Right lobe of liver (tissue), 4 donors: ENCODE measurements around the gene SYT6.

Source experiments
- CTCF ChIP-seq, 4 donors: fragments of 200-600 bp in 3 of 4; fragments of 450-650 bp in 1 of 4; IDR thresholded peaks; one replicate each; pipeline versions ENCODE4 v1.5.1 to v1.8.0; 2016 to 2022; ENCODE audit warnings: antibody characterized with exemption in 4 of 4, mild to moderate bottlenecking in 2 of 4
- POLR2A ChIP-seq: fragments of 450-650 bp; IDR thresholded peaks from one replicate; pipeline ENCODE4 v1.6.1; 2017; ENCODE audit warnings: antibody characterized with exemption, mild to moderate bottlenecking
- donor health status: DM: no; HTN: no; CAD: no.
- donor health status: DM: no; HTN: no; CAD: no.
- donor health status: DM: no; HTN: yes; CAD: no.

GRCh38 chr1:114145504-114146151 is 8.0 kb downstream of the SYT6 start:
- TF ChIP-seq CTCF (IDR thresholded peaks at IDR 0.05) (no peak), POLR2A (no peak)
